GM21723 (cell line): ENCODE measurements around the gene NMRAL1.
A peak's percentile ranks its signal among the peaks of the same experiment; 100 is the strongest.

Experiments used
- ATAC-seq: cut with Tn5 transposase; IDR thresholded peaks from one replicate; pipeline ENCODE4 v1.9.1; 2021; ENCODE audit warnings: mild to moderate bottlenecking, moderate library complexity; ENCODE audit not compliant: unreplicated experiment

The NMRAL1 gene

DNA sequence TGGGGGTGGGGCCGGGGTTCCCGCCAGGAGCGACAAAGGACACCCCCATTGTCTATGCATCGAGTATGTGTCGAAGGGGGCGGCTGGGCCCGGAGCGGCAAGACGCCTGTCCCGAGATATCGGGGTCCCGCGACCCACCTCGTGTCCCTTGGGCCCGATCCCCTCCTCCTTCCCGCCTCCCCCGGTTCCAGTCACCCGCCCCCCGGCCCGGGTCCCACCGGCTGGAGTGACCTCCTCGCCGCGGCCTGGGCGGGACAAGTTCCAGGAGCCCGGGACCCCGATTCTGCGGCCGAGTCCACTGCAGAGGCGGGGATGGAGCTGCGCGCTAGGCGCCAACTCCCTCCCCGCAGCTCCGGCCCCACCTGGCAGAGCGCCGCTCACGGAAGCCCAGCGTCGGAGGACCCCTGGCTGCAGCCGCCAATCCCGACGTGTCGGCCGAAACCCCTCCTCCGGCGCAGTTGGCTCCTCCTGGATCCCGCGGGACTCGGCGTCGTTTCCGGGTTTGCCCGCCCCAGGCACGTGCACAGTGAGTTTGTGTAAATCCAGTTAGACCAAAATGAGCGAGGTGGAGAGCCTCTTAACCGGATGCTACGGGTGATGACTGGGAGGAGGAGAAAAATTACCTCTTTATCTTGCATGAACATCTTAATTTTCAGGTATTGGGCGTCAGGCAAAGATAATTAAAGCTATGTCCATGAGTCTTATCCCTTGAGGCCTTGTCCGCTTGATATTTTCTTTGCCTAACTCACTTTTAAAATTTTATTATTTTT is at the start of gene NMRAL1:
Gene NMRAL1, minus strand, starts transcription at position 434 of the 770 bp plus-strand sequence. CDS start 493 bp downstream, outside the sequence.
- peak; percentile 56 for ATAC-seq

DNA sequence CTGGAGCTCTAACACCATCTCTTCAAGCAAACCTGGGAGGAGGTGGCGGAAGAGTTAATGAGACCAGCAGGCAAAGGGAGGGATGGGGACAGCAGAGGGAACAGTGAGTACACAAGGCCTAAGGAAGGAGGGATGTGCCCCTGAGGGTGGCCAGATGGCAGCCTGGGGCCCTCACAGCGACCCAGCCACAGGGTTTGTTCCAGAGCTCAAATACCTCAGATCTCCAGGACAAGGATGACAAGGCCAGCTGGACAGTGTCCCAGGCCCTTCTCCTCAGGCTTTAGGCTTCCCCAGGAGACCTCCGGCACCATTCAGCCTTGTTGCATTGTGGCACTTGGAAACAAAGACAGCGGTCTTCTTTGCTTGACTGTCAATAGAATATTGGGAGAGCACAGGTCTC is 49.3 kb upstream of the NMRAL1 start:
- ATAC-seq: no peak

GRCh38 chr16:4522051-4522581 is 47.7 kb upstream of the NMRAL1 start:
- no peak for ATAC-seq

GRCh38 chr16:4520913-4521312 is 46.5 kb upstream of the NMRAL1 start:
- ATAC-seq: no peak

GRCh38 chr16:4519274-4520058 is 45.0 kb upstream of the NMRAL1 start:
- no peak for ATAC-seq

DNA sequence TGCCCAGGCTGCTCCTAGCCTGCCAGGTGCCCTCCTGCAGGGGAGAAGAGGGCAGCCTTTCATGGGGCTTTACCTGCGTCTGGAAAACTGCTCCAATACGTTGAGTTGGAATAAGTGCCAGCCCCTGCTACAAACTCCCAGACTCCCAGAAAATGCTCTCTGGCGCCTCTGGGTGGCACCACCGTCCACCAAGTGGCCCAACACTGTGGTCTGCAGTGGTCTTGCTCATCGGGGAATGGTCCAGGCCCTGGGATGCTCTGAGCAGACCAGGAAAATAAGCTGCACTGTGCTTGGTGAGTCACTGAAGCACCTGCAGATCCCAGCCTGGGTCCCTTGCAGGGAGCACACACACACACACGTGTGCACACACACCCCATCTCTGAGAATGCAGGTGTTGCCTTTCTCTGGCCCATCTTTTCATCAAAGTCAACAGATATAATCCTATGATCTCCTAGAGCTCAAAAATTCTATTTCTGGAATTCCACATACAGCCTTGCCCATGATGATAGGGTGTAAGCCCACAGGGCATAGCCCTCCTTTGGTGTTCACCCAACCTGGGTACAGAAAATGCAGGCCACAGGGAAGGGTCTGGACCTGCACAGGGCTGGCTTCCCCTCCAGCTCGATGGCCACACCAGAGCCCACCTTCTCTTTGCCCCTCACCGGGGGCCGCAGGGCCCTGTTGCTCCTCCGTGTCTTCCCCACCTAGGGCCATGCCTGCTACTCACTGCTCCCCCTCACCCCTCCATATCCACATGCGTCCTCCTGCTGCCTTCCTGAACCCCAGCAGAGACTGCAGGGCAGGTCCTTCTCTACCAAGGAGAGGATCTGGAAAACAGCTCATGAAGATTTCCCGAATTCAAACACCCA is 43.6 kb upstream of the NMRAL1 start:
- ATAC-seq: no peak

DNA sequence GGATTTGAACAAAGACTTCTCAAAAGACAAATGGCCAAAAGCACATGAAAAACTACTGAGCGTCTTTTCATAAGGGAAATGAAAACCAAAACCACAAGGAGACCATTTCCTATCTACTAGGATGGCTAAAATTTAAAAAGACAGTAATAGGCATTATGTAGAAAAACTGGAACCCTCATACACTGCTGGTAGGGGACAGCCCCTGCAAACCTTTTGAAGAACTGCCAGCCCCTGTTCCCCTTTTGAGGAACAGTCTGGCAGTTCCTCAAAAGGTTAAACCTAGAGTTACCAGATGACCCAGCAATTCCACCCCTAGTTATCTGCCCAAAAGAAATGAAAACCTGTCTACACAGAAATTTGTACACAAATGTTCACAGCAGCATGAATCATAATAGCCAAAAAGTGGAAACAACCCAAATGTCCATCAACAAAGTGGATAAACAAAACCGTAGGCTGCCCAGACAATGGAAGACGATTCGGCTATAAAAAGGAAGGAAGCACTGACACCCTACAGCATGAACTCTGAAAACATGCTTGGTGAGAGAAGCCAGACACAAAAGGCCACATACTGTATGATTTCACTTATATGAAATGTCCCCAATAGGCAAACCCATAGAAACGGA is 41.3 kb upstream of the NMRAL1 start:
- ATAC-seq: peak; percentile 55

- ATAC-seq: no peak
Observed at GRCh38 chr16:4514606-4515005, 40.2 kb upstream of the NMRAL1 start.

- ATAC-seq: no peak
Observed at GRCh38 chr16:4513881-4514280, 39.5 kb upstream of the NMRAL1 start.

DNA sequence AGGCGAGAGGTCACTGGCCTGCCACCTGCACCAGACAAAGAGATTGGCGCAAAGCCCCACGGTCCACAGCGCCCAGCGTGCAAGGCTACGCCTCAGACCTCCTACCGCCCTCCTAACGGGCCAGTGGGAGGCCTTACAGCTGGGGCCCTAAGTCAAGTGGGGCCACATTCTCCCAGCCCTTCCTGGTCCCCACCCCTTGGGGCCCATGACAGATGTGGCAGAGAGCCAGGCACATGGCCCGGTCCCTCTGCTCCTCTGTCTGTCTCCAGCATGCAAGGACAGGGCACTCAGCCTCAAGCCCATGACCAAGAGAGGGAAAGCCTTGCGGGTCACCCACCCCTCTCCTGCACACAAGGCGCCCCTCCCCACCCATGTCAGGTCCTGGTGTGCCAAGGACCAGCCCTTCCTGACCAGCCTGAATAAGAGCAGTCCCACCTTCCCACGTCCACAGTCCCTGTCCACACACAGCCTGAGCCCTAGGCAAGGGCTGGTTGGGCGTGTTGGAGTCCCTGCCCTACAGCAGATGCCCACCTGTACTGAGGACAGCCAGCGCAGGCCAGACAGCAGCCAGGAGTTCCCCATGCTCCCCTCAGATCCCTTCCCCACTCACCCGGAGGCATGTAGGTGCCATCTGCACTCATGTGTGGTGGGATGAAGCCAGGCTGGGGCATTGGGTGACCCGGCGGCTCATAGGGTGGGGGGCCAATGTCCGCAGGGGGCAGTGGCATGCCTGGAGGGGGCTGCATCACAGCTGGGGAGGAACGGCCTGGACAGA is 38.8 kb upstream of the NMRAL1 start:
- no peak for ATAC-seq

DNA sequence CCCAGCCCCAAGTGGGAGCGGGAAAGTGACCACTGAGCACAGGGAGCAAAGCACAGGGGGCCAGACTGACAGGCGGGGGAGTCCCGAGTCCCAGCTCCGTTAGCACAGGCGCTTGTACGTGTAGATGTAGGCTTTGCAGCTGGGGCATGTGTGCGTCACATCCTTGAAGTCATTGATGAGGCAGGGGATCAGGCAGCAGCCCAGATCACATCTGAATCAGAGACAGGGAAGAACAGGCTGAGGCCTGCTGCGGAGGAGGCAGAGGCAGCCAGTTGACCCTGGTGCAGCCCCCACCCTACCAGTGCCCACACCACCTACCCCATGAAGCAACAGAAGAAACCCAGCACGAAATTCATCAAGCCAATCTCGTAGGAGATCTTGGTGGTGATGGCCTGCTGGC is 38.0 kb upstream of the NMRAL1 start:
- no peak for ATAC-seq

- ATAC-seq: no peak
Observed at GRCh38 chr16:4511441-4512082, 37.1 kb upstream of the NMRAL1 start.

DNA sequence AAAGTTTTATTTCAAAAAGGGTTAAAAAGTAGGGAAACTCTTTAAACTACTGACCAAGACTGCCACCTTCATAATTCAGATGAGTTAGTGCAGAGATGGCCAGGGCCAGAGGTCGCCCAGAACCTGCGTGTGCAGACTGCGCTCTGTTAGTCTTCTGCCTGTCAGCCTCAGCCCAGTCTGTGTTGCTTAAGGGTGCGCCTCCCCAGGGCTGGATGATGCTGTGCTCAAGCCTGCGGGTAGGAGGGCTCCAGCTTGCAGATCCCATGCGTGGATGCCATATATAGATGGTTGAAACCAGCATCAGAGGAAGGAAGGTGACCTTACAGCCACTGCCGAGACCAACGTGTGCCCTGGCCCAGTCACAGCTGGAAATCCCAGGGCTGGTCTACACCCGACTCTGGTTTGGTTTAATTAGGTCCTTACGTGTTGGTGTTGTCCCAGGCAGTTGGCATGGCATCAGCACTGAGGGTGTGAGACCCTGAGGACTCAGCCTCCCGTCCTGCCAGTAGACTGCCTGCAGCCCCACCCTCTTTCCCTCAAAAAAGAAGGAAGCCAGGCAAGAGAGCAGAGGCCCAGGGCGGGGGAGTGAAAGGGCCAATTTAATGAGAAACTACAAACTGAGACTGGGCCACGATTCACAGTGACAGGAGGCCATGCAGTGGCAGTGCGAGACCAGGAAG is 36.5 kb upstream of the NMRAL1 start:
- ATAC-seq: no peak

DNA sequence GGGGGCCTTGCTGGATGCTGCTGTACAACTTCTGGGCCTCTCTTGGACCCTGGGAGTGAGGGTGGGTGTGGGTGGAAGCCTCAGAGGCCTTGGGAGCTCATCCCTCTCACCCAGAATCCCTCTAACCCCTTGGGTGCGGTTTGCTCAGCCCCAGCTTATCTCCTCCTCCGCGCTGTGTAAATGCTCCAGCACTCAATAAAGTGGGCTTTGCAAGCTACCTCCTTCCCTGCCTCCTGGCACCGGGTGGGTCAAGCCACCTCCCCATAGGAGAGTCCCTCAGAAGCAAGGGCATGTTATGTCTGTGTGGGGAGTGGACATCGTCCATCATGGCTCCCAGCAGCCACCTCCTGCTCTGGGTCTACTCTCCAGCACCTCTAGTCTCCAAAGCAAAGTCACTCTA is 35.7 kb upstream of the NMRAL1 start:
- no peak for ATAC-seq

DNA sequence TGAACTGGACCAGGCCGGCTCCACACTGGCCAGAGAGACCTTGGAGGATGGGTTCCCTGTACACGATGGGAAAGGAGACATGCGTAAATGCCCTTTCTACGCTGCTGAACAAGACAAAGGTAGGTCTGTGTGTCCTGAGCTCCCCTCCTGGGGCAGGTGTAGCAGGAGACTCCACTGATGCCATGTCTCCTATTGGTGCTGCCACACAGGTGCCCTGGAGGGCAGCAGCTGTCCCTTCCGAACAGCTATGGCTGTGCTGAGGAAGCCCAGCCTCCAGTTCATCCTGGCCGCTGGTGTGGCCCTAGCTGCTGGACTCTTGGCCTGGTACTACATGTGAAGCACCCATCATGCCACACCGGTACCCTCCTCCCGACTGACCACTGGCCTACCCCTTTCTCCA is 35.0 kb upstream of the NMRAL1 start:
- ATAC-seq: no peak

DNA sequence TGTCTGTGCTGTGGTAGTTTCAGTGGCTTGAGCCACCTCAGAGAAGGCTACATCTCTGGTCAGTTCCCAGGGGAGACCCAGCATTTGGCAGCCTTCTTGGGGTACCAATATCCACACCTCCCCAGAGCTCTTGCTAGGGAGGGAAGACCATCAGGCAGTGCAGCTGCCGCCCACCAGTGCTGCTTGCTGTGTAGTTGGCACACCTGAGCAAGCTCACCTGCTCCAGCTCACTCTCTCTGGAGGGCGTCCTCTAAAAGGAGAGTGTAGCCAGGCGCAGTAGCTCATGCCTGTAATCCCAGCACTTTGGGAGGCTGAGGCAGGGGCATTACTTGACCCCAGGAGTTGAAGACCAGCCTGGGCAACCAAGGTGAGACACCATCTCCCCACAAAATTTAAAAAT is 34.4 kb upstream of the NMRAL1 start:
- ATAC-seq: no peak

DNA sequence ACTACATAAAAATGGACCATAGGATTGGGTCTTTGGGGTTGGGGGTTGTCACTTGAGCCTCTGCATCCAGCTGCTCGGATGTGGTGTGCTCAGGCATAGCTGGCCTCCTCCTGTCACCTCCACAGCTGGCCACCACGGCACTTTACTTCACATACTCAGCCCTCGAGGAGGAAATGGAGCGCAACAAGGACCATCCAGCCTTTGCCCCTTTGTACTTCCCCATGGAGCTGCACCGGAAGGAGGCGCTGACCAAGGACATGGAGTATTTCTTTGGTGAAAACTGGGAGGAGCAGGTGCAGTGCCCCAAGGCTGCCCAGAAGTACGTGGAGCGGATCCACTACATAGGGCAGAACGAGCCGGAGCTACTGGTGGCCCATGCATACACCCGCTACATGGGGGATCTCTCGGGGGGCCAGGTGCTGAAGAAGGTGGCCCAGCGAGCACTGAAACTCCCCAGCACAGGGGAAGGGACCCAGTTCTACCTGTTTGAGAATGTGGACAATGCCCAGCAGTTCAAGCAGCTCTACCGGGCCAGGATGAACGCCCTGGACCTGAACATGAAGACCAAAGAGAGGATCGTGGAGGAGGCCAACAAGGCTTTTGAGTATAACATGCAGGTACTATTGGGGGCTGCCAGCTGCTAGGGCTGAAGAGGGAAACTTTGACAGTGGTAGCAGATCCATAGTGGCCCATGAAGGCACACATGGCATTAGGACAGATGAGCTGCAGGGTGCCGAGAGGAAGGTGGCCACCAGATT is 33.3 kb upstream of the NMRAL1 start:
- no peak for ATAC-seq

- ATAC-seq: peak; percentile 53
Observed at GRCh38 chr16:4506450-4506849, 32.0 kb upstream of the NMRAL1 start.
